CD4-positive, alpha-beta T cell treated with Interleukin-4 for 4 hours (primary cell): Measurements from ENCODE around the gene LPCAT3.
"Not testable (repeated sequence)": the region's sequence is repeated elsewhere in the genome, so short reads cannot be mapped to it uniquely, and the experiment has no call there.

Experiments
- DNase-seq: peaks from one replicate; pipeline ENCODE4 v3.0.0-alpha.2; 2020

LPCAT3 gene, protein sequence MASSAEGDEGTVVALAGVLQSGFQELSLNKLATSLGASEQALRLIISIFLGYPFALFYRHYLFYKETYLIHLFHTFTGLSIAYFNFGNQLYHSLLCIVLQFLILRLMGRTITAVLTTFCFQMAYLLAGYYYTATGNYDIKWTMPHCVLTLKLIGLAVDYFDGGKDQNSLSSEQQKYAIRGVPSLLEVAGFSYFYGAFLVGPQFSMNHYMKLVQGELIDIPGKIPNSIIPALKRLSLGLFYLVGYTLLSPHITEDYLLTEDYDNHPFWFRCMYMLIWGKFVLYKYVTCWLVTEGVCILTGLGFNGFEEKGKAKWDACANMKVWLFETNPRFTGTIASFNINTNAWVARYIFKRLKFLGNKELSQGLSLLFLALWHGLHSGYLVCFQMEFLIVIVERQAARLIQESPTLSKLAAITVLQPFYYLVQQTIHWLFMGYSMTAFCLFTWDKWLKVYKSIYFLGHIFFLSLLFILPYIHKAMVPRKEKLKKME

DNA sequence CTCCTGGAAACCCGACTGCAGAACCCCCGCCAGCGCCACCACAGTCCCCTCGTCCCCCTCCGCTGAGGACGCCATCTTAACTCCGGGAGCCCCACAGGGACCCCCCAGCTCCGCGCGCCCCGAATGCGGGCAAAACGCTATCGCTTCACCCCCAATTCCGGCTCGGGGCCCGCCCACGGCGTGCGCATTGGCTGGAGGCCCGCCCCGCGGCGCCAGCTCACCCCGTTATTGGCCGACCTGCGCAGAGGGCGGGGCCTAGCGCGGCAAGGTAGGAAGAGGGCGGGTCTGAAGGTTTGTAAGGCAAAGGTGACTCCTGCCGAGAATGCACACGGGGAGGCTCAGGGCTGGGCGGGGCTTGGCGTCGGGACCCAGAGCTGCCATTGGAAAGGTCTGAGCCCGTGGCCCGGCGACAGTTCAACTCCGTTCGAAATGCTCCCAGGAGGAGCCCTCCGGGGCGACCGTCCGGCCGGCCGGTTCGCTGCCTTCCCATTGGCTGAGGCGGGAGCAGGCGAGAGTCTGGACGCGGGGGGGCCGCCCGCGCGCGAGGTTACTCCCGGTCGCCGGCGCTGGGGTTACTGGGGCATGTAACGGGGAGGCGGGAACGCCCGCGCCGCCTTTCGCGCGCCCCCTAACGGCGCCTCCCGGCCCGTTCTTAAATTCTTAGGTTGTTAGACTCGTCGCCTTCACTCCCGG is at the start of gene LPCAT3:
TSS of gene LPCAT3 (minus strand) at position 127 of the 693 bp plus-strand sequence. CDS start at position 75, 52 bp downstream.
- peak; percentile 97 for DNase-seq

DNA sequence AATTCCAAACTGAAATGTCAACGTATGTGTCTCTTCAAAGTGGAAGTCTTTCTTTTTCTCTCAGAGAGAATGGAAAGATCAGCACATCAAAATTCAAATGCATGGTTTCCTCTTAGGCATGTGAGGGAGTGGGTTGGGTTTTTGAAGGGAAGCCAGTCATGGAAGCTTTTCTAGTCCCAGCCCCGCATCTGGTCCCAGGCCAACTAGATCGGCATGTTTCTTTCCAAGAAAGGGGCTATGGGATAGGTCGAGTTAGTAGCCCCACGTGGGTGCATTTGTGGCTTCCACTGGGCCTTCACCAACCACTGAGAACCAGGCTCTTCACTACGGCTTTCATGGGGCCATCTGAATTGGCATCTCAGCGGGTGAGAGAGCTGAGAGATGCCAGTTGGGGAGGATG is 48.8 kb upstream of the LPCAT3 start:
- no peak for DNase-seq

DNA sequence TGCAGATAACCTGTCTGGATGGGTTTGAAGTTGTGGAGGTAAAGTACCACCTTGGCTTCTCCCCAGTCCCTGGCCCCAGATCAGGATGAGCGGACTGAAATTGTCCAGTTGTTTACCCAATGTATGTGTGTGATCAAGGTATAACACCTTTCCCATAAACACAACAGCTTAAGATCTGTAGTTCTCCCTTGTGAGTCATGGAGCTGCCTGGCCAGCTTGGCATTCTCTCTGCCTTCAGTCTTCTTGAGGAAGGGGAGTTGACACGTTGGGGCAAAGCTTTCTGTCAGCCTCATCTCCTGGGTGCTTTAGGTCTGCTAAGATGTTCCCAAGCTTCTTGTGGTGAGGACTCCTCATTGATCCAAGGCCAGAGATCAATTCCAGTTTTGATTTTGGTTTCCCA is 48.3 kb upstream of the LPCAT3 start:
- no peak for DNase-seq

DNA sequence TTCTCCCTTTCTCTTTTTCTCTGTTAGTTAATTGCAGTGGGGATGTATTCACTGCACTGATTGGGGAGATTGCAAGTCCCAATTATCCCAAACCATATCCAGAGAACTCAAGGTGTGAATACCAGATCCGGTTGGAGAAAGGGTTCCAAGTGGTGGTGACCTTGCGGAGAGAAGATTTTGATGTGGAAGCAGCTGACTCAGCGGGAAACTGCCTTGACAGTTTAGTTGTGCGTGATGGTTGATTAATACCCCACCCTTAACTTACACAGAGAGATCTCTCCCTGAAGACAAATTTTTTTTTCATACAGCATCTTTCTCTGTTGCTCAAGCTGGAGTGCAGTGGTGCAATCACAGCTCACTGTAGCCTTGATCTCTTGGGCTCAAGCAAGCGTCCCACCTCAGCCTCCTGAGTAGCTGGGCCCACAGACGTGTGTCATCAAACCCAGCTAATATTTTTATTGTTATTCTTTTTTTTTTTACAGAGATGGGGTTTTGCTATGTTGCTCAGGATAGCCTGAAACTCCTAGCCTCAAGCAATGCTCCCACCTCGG is 46.9 kb upstream of the LPCAT3 start:
- no peak for DNase-seq

DNA sequence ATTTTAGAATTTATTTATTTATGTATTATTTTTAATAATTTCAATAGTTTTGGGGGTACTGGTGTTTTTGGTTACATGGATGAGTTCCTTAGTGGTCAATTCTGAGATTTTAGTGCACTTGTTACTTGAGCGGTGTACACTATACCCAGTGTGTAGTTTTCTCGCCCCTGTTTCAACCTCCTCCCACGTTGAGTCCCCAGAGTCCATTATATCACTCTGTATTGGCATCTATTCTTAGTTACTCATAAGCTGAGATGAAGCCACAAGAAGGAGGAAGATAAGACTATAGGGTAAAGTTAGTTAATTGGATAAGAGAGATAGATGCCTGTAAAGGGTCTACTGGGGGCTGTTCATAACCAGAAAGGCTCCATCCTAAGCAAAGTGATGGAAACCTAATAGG is 46.2 kb upstream of the LPCAT3 start:
- no peak for DNase-seq

DNA sequence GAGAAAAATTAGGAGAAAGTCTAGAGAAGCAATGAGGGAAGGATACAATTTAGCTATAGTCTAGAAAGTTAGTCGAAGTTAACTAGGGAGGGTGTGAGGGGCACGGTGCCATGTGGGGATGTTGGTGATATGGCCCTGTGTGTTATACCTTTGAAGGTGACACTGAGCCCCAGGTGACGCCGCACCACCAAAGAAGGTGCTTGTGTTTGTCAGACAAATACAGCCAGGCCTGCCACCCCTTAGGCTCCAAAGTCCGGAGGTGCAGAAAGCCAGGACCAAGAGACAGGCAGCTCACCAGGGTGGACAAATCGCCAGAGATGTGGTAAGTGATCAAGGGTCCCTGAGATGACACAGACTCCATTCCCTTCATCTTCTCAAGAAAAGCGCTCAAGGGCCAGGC is 43.3 kb upstream of the LPCAT3 start:
- DNase-seq = no peak

DNA sequence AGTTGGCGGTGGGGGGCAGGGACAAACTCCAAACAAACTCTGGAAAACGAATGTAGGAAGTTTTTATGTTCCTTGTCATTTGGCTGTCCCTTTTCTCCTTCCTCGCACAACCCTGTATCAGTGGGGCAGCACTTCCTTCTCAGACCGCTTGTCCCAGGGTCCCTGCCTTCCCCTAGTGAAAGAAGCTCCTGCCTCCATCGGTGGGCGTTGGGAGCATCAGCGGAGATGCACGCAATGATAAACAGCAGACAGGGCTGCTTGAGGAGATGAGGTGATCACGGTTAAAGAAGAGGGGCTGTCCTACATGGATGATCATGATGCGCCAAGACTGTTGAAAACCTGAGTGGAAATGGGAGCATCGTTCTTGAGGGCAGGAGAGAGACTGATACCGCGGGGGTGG is 42.9 kb upstream of the LPCAT3 start:
- no peak for DNase-seq

DNA sequence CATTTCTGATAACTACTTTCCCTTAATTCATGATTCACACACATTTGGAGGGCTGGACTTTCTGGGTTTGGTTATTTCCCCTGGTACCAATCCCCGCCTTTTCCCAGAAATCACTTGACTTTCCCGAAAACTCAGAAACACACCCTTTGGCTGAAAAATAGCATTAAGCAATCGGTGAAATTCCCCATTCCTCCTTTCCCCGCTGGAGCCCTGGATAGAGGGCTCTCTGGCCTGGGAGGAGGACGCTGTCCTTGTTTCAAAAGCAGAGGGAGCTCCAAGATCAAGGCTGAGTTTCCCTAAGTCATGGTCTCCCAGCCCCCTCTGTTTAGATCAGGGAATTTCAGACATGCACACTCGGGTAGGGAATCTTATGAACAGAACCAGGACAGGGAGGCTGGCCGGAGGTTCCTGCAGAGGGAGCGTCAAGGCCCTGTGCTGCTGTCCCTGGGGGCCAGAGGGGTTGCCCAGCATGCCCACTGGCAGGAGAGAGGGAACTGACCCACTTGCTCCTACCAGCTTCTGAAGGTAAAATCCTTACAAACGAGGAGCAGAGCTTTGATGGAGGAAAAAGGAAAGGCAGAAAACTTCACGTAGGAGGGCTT is 42.2 kb upstream of the LPCAT3 start, which contains the start of gene C1S:
TSS of gene C1S (plus strand) at position 366 of the 602 bp plus-strand sequence. CDS start 1,195 bp downstream, outside the sequence.
- no peak for DNase-seq

DNA sequence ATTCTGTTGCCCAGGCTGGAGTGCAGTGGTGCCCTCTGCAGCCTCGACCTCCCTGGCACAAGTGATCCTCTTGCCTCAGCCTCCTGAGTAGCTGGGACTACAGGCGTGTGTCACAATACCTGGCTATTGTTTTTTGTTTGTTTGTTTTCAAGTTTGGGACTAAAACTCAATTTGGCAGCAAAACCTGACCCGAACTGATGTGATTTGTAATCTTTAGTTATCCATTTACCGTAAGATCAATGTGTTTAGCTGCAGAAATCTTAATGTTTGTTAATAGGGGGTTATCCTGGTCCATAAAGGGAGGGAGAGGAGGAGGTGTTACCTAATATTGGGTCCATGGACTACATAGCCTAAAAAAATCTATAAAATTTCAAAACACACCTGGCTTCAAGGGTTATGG is 41.5 kb upstream of the LPCAT3 start:
- no peak for DNase-seq

DNA sequence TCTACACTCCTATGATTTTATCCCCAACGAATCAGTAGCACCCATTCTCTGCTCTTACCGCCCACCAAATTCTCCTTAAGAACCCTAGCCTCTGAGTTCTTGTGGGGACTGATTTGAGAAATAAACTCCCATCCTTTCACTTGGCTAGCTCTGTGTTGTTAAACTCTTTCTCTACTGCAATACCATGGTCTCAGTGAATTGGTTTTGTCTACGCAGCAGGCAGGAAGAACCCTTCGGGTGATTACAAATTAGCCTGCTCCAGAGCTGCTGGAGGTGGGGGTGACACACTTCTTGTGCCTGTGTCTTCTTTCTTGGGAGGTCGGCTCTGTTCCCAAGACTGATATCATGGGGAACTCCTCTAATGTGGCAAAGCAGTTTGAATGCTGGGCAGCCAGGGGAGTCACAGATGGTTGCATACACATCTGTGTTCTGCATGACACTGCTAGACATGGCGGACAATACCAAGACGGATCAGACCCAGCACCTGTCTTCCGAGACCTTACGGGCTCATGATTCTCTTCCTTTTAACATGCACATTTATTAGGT is 40.6 kb upstream of the LPCAT3 start:
- DNase-seq = no peak

DNA sequence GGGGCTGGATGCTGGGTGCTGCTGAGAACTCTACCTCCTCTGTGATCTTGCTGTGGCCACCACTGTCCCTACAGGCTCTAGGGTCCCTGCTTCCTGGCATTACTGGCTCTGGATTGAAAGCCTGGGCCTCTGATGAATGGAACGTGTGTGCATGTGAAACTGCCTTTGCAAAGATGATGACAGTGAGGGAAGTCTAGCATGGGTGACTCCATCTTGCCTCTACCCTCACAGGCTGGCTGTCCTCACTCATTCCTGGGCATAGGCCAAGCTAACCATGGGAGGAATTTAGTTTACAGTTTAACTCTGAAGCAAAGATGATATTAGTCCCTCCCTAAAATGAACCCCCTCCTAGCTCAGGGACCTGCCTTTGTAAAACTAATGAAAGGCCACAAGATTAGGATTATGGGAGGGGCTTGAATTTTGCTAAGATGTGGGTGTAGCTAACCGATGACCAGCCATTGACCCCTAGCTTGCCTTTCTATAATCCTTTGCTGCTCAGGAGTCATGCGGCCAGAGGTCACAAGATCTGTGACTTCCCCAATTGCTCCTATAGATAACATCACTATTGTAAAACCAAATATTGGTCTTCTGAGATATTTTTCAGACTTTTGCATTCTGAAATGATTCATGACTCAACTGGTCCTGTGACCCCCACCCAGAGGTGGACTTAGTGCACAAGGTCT is 40.0 kb upstream of the LPCAT3 start:
- no peak for DNase-seq

DNA sequence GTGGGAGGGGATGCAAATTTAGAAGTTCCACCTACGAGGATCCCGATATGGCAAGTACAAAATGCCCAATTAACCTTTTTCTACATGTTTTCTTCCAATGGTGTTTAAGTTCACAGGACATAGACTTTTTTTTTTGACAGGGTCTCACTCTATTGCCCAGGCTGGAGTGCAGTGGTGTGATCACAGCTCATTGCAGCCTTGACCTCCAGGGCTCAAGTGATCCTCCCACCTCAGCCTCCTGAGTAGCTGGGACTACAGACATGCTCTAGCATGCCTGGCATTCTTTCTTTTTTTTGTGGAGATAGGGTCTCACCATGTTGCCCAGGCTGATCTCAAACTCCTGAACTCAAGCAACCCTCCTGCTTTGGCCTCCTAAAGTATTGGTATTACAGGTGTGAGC is 37.5 kb upstream of the LPCAT3 start:
- not testable (repeated sequence) for DNase-seq

DNA sequence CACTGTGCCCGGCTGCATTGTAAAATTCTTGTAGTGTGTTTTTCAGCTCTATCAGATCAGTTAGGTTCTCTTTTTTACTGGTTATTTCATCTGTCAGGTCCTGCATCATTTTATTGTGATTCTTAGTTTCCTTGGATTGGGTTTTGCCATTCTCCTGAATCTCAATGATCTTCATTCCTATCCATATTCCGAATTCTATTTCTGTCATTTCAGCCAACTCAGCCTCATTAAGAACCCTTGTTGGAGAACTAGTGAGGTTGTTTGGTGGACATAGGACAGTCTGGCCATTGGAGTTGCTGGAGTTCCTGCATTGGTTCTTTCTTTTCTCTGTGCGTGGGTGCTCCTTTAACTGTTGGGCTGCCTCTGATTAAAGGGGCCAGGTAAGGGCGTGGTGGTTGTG is 36.6 kb upstream of the LPCAT3 start:
- DNase-seq = no peak

DNA sequence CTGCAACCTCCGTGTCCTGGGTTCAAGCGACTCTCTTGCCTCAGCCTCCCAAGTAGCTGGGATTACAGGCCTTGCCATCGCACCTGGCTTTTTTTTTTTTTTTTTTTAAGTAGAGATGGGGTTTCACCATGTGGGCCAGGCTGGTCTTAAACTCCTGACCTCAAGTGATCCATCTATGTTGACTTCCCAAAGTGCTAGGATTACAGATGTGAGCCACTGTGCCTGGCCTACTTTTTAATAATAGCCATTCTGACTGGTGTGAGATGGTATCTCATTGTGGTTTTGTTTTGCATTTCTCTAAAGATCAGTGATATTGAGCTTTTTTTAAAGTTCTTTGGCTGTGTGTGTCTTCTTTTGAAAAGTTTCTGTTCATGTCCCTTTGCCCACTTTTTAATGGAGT is 31.7 kb upstream of the LPCAT3 start:
- not testable (repeated sequence) for DNase-seq

DNA sequence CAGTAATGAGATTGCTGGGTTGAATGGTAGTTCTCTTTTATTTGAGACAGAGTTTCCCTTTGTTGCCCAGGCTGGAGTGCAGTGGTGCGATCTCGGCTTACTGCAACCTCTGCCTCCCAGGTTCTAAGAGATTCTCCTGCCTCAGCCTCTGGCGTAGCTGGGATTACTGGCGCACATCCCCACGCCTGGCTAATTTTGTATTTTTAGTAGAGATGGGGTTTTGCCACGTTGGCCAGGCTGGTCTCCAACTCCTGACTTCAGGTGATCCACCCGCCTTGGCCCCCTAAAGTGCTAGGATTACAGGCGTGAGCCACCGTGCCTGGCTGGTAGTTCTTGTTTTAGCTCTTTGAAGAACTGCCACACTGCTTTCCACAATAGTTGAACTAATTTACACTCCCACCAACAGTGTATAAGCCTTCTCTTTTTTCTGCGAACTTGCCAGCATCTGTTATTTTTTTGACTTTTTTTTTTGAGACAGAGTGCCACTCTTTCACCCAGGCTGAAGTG is 31.2 kb upstream of the LPCAT3 start:
- not testable (repeated sequence) for DNase-seq

DNA sequence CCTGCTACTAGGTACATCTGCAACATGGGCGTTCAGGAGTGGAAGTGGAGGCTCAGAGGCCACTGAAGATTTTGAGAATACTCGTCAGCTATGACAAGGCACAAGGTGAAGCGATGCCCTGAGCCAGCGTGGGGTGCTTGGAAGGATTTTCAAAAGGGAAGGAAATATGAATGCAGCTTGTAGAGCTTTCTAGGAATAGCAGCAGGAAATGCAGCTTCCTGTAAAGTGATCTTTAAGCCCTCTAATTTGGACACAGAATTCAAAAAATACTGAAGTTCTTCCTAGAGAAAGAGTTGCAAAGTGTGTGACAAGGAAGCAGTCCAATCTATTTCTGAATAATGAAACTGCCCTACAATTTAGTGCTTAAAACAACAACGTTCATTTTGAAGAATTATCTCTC is 29.0 kb upstream of the LPCAT3 start:
- no peak for DNase-seq

DNA sequence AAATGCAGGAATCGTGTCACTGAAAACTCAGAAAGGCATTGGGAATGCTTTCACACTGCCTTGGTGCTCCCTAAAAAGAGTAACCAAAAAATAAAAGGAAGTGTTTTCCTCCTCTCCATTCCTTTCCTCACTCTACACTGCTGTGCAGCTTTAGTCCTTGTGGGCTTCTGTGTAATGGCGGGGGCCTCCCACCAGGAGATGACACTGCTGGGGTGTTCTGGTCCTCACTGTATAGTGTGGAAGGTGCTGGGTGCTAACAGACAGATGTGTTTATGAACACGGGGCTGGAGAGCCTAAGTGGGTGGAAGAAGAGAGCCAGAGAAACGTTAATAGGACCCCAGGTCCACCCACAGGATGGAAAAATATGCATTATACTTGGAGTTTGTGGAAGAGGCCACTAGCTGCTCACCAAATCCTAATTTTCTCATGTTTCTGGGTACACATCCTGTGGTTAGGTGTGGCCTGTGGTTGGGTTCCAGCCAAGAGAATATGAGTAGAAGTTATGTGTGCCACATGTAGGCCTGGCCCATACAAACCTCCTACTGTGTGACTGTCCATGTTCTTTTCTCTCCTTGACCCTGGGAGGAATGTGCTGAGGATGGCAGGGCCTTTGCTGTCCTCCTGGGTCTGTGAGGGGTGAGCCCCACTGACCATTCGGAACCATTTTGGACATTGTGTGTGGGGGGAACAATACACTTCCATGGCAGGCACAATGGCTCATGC is 28.3 kb upstream of the LPCAT3 start:
- no peak for DNase-seq

DNA sequence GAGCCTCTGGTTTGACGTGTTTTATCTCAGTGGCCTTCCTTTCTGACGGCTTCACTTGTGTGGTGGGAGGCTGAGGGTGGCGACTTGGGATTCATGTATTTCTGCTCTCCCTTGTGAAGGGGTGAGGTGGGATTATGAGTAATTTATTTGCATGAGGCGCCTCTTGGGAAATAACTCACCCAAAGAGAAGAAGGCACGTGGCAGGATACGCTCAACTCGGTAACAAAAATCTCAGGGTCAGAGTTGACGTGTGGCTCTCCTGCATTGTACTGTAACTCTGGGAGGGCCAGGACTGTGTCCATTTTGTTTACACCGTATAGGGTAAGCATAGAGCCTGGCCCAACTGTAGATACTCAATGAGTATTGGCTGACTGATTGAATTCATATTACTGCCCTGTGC is 27.6 kb upstream of the LPCAT3 start:
- DNase-seq = no peak

DNA sequence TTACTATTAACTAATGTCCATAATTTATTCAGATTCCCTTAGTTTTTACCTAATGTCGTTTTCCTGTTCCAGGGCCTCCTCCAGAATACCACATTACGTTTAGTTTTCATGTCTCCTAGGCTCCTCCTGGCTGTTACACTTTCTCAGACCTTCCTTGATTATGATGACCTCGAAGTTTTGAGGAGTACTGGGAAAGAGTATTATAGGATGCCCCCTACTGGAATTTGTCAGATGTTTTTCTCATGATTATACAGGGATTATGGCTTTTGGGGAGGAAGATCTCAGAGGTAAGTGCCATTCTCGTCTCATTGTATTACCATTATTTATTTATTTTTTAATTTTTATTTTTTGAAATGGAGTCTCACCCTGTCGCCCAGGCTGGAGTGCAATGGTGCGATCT is 24.6 kb upstream of the LPCAT3 start:
- peak; percentile 27 for DNase-seq

DNA sequence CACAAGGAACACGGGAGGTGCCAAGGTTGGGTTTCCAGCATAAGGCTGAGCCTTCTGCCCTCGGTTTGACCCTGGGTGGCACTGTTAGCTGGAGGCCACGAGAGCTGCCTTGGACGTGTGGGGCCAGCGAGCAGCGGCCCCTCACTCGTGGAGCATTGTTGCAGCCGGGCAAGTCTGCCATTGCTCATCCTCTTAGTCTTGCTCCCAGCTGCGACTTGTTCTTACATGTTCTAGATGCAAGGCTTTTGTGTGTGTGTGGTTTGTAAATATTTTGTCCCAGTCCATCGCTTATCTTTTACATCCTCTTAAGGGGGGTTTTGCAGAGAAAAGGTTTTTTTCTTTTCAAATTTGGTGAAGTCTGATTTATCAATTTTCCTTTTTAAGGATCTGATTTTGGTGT is 21.1 kb upstream of the LPCAT3 start:
- no peak for DNase-seq

DNA sequence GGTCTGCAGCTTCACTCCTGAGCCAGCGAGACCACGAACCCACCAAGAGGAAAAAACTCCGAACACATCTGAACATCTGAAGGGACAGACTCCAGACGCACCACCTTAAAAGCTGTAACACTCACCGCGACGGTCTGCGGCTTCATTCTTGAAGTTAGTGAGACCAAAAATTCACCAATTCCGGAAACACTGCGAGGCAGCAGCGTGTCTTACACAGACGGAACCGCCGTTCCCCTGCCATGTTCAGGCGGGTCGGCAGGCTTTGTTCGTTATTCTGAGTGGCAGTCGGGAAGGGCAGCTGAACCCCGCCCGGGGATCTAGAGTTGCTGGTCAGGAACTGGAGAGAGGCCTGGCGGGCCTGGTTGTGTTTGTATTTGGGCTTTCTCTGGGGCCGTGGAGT is 20.3 kb upstream of the LPCAT3 start:
- no peak for DNase-seq

DNA sequence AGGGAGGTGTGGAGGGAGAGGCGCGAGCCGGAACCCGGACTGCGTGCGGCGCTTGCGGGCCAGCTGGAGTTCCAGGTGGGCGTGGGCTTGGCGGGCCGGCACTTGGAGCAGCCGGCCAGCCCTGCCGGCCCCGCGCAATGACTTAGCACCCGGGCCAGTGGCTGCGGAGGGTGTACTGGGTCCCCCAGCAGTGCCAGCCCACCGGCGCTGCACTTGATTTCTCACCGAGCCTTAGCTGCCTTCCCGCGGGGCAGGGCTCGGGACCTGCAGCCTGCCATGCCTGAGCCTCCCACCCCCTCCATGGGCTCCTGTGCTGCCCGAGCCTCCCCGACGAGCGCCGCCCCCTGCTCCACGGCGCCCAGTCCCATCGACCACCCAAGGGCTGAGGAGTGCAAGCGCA is 19.1 kb upstream of the LPCAT3 start:
- DNase-seq = not testable (repeated sequence)
